TTC549 (cell line): ENCODE data around the gene SYNM.
A peak's percentile ranks its signal among the peaks of the same experiment; 100 is the strongest.

ENCODE experiments used
- FAIRE-seq: peaks from 2 replicates; lab custom pipeline; 2012; peaks lifted over from hg19 to GRCh38; lab: Jason Lieb, UNC

SYNM gene

DNA sequence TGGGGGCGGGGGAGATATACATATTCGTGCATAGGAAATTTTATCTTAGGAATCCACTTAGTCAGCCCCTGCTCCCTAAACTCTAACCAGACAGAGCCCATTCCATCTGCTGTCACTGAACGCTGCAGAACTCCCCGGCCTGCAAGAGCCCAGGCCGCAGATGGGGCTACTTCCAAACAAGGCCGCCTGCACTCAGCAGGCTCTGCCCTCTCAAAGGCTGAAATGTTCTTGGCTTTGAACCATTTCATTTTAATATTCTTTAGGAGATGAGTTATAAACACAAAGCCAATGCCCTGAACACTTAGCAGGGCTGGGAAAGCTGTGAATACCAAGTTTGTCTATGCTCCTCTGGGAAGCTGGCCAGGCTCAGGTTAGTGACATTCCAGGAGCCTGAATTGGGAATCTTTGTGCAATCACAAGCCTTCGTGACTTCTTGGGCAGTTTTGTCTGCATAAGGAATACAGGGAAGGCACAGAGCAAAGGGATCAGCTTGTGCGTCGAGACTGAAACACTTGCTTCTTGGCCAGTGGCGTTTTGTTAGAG lies 65.0 kb downstream of the SYNM start:
- FAIRE-seq = no peak

DNA sequence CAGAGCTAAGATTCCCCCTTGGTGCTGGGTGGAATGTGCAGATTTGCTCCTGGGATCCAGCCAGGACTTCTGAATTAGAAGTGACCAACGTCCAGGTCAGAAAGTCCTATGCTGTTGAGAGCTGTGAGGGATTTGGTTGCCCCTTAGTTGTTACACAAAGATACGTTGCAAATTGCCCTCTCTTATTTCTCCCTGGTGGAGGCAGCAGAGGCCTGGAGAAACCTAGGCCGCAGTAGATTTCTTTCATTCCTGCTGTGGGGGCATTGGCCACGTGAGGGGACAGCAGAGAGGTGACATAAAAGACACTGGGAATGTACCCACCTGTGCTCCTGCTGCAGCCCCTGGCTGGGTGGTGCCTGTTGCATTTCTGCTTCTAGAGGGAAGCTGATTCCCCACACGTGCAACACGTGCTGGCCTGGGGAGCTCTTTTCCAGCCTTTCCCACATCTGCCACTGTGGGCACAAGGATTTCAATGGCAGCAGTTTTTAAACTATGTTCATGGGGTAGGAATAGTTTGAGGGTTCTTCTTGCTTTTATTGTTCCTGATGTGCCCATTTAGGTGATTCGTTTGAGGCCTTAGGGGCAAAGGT lies 65.7 kb downstream of the SYNM start:
- no peak for FAIRE-seq

DNA sequence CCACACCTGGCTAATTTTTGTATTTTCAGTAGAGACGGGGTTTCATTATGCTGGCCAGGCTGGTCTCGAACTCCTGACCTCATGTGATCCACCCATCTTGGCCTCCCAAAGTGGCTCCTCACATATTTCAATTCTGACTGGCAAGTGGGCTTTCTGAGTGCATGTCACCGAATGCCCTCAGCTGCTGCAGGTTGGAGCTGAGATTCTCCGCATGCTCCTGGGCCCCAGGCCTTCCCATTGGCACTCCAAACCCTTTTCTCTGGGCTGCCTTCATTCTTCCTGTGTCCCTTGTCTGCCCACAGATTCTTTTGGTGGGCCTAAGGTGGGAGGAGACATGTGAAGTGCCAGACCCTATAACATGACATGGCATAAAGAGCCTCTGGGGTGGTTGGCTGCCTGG lies 67.3 kb downstream of the SYNM start:
- no peak for FAIRE-seq

DNA sequence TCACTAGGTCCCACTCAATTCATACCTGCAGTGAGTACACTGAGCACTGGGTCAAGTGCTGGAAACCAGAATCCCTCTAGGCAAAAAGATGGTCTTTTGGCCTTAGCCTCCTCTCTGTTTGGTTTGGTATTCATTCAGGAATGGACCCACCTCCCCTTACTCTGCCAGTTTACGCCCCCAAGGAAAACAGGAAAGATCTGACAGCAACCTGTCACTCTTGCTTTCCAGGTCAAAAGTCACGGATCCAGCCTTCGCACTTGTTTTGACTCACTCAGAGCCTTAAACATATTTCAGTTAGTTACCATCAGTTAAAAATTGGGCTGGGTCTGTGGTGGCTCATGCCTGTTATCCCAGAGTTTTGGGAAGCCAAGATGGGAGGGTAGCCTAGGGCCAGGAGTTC lies 68.1 kb downstream of the SYNM start:
- no peak for FAIRE-seq

DNA sequence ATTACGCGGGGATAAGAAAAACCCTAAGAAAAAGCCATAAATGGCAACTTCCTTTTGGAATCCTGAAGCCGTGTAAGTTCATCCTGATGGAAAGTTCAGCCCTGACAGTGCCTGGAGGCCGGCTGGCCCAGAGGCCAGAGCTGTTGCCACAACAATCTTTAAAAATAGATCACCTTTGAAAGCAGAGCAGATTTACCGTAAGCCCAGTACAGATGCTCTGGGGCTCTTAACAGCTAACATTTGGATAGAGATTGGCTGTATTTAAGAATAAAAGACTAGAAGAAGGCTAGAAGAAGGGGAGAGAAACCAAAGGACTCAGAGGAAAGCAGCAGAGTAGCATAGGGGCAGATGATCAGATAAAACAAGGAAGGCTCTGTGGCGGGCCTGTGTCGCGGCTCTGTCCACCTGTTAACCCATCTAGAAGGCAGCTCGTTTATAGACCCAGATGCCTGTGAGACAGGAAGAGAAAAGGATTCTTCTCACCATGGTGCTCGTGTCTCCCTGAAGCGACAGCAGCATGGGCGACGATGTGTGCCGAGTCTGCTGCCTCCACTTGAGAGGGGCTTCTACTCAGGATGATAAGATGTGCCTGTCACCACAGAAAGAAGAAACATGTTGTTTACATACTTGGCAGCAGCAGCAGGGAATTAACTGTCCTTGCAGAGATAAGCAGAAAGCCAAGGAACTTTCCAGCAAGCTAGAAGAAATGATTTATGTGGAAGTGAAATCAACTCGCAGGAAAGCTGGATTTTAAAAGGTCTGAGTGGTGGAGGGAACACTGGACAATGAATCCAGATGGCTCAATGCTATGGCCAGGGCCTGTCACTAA lies 69.9 kb downstream of the SYNM start:
- no peak for FAIRE-seq

DNA sequence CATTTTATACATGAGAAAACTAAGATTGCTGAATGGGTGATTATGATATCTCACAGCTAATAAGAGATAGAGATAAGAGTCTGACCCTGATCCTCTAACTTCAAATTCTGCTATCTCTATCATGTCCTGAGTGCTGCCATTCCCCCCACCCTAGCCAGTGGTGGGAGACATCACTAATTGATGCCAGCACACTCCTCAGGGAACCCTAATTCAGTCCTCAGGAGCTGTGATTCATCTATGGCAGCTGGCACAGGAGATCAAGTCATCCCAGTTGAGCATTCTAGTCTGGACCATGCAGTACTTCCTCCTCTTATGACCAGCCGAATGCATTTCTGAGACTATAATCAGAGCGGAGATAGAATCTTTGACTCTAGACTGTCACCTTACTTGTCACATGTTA lies 71.9 kb downstream of the SYNM start:
- no peak for FAIRE-seq

DNA sequence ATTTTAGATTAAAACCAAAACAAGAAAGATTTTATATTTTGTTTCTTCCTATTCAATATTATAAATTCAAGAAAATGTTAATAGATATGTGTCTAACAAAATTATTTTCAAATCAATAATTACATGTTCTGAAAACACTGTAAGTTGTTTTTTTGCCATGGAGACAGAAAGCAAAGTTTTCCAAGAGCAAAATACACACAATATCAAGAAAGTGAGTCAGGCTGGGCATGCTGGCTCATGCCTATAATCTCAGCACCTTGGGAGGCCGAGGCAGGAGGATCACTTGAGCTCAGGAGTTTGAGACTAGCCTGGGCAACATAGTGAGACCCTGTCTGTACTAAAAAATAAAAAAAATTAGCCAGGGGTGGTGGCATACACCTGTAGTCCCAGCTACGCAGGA lies 72.8 kb downstream of the SYNM start:
- FAIRE-seq = peak; percentile 28

DNA sequence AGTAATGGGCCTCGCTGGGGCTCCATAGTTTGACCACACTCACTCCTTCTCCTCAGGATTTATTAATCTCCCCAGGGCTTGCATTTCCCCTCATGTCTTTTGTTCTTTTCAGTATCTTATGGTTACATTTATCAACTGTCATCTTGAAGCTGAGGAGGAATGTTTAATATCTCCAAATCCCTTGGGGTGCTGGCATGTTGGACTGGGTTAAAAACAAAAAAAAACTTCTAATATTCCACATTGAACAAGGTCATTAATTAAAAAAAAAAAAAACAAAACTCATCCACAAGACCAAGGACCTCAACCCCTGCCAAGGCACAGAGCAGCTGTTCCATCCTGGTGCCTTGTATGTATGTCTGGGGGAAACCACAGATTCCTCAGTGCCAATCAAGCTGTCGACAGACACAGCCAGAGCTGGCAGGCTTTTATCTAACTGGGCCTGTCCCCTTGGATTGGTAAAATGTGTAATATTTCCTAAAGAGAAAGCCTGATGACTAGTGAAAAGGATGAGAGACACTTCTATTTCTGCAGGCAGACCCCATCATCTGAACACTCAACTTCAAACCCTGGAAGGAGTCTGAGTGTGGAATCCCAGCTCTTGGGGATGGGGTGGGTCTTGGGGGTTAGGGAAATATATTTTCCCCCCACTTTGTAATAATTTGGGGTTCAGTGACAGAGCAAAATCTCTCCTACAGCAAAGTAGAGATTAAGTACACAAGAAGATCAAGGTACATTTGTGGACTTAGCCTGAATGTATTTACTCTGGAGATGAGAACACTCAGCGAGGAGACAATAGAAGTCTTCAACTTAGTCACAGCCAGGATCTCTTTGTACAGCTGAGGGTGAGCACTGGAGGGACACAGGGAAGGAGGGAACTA lies 75.4 kb downstream of the SYNM start:
- FAIRE-seq = no peak

DNA sequence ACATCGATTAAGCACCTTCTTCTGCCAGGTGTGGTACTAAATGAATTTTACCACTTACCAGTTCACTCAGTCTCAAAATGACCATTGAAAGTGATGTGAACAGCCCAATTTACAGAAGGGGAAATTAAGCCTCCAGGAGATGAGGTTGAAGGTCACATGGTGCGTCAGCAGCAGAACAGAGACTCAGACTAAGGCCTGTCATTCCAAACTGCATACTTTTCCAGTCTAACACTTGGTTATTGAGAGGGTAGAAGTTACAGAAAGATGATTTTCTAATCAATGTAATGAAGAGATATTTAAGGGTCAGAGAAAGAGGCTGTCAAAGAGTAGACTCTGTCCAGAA lies 76.1 kb downstream of the SYNM start:
- FAIRE-seq = no peak

DNA sequence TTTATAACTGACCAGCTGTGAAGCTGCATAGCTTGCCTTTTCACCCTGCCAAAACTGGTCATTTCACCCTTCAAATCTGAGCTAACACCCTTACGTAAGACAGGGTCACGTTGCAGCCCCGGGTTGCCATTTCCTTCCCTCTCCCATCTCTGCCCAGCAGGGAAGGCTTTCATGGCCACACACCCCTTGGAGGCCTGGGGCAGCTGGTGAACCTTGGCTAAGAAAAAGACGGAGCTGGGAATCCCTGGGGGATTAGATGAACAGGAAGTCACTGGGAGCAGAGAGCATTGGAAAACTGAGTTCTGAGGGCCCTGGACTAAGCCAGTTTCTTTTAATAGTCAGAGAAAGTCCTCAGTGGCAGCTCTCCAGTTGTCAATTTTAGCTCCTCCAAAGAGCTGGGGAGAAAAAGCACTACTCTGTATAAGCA lies 76.7 kb downstream of the SYNM start:
- FAIRE-seq = no peak

DNA sequence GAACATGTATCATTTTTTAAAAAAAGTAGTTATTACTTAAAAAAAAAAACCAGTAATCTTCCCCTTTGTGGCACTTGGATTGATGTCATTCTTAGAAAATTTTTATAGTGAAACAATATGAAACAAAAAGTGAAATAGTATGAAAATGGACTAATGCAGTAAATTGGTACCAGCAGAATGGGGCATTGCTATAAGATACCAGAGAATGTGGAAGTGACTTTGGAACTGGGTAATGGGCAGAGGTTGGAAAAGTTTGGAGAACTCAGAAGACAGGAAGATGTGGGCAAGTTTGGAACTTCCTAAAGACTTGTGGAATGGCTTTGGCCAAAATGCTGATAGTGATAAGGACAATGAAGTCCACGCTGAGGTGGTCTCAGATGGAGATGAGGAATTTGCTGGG lies 77.9 kb downstream of the SYNM start:
- no peak for FAIRE-seq
